ENCODE data around the gene TMEM106B. TPM values are rescaled to one million over a fixed set of nuclear protein-coding genes. Genes with fewer than 3 reads are reported as not detected.

TMEM106B gene
- total and polyA plus RNA-seq, 2 of the 8 experiments (the other 6 are each of a cell fraction or from before 2014, with no cell fraction given), result 16.0 to 29.1 TPM

DNA sequence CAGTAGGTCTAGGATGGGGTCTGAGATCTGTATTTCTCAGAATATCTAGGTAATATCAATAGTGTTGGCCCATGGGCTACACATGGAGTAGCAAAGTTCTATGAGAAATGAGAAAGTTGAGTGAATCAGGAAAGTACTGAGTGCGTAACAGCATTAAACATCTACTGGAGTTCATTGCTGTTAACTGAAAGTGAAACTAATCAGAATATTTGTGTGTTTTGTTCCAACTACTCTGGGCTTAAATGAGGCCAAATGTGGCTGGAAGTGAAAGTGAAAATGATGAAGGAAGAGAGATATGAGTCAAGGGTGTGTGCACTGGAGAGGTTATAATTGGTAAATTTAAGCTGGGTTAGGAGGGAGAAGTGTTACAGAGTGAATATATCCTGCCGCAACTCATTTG, 46.5 kb downstream of the TMEM106B start (continued):
- TF ChIP-seq, protein P1, sequence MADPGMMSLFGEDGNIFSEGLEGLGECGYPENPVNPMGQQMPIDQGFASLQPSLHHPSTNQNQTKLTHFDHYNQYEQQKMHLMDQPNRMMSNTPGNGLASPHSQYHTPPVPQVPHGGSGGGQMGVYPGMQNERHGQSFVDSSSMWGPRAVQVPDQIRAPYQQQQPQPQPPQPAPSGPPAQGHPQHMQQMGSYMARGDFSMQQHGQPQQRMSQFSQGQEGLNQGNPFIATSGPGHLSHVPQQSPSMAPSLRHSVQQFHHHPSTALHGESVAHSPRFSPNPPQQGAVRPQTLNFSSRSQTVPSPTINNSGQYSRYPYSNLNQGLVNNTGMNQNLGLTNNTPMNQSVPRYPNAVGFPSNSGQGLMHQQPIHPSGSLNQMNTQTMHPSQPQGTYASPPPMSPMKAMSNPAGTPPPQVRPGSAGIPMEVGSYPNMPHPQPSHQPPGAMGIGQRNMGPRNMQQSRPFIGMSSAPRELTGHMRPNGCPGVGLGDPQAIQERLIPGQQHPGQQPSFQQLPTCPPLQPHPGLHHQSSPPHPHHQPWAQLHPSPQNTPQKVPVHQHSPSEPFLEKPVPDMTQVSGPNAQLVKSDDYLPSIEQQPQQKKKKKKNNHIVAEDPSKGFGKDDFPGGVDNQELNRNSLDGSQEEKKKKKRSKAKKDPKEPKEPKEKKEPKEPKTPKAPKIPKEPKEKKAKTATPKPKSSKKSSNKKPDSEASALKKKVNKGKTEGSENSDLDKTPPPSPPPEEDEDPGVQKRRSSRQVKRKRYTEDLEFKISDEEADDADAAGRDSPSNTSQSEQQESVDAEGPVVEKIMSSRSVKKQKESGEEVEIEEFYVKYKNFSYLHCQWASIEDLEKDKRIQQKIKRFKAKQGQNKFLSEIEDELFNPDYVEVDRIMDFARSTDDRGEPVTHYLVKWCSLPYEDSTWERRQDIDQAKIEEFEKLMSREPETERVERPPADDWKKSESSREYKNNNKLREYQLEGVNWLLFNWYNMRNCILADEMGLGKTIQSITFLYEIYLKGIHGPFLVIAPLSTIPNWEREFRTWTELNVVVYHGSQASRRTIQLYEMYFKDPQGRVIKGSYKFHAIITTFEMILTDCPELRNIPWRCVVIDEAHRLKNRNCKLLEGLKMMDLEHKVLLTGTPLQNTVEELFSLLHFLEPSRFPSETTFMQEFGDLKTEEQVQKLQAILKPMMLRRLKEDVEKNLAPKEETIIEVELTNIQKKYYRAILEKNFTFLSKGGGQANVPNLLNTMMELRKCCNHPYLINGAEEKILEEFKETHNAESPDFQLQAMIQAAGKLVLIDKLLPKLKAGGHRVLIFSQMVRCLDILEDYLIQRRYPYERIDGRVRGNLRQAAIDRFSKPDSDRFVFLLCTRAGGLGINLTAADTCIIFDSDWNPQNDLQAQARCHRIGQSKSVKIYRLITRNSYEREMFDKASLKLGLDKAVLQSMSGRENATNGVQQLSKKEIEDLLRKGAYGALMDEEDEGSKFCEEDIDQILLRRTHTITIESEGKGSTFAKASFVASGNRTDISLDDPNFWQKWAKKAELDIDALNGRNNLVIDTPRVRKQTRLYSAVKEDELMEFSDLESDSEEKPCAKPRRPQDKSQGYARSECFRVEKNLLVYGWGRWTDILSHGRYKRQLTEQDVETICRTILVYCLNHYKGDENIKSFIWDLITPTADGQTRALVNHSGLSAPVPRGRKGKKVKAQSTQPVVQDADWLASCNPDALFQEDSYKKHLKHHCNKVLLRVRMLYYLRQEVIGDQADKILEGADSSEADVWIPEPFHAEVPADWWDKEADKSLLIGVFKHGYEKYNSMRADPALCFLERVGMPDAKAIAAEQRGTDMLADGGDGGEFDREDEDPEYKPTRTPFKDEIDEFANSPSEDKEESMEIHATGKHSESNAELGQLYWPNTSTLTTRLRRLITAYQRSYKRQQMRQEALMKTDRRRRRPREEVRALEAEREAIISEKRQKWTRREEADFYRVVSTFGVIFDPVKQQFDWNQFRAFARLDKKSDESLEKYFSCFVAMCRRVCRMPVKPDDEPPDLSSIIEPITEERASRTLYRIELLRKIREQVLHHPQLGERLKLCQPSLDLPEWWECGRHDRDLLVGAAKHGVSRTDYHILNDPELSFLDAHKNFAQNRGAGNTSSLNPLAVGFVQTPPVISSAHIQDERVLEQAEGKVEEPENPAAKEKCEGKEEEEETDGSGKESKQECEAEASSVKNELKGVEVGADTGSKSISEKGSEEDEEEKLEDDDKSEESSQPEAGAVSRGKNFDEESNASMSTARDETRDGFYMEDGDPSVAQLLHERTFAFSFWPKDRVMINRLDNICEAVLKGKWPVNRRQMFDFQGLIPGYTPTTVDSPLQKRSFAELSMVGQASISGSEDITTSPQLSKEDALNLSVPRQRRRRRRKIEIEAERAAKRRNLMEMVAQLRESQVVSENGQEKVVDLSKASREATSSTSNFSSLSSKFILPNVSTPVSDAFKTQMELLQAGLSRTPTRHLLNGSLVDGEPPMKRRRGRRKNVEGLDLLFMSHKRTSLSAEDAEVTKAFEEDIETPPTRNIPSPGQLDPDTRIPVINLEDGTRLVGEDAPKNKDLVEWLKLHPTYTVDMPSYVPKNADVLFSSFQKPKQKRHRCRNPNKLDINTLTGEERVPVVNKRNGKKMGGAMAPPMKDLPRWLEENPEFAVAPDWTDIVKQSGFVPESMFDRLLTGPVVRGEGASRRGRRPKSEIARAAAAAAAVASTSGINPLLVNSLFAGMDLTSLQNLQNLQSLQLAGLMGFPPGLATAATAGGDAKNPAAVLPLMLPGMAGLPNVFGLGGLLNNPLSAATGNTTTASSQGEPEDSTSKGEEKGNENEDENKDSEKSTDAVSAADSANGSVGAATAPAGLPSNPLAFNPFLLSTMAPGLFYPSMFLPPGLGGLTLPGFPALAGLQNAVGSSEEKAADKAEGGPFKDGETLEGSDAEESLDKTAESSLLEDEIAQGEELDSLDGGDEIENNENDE (IDR thresholded peaks at IDR 0.05; ENCODE audit: insufficient replicate concordance, low read length), result no peak
- TF ChIP-seq KDM4A (IDR thresholded peaks at IDR 0.05; ENCODE audit: low read depth, low read length, severe bottlenecking) (no peak), CHD2 (IDR thresholded peaks at IDR 0.05; ENCODE audit: low read length) (no peak), JUND (IDR thresholded peaks at IDR 0.05; ENCODE audit: low read length) (no peak), ASH2L (IDR thresholded peaks at IDR 0.05; ENCODE audit: low read length) (no peak), TEAD4 (IDR thresholded peaks at IDR 0.05; ENCODE audit: low read depth, low read length) (no peak), RNF2 (IDR thresholded peaks at IDR 0.05; ENCODE audit: borderline replicate concordance, low read depth, low read length, missing control alignments, poor library complexity, severe bottlenecking) (no peak), BRCA1 (IDR thresholded peaks at IDR 0.05; ENCODE audit: low read depth, low read length) (no peak), MAFK (IDR thresholded peaks at IDR 0.05; ENCODE audit: low read depth, low read length) (no peak)
- TF ChIP-seq, protein P2, sequence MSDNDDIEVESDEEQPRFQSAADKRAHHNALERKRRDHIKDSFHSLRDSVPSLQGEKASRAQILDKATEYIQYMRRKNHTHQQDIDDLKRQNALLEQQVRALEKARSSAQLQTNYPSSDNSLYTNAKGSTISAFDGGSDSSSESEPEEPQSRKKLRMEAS (IDR thresholded peaks at IDR 0.05), result no peak

Data from H1 (cell line).